SU-DHL-6 (cell line): ENCODE measurements around the gene ATP6V0C.

Experiments
- H2AFZ ChIP-seq: fragments of 200-600 bp; sonication (generic); 2 replicates; pipeline ENCODE4 v1.6.1; 2014; ENCODE audit warnings: low read depth, mild to moderate bottlenecking, moderate library complexity, mixed read lengths, antibody characterized with exemption, low read length; ENCODE audit not compliant: severe bottlenecking
- H3F3A ChIP-seq: fragments of 200-600 bp; shearing (Covaris generic); 2 replicates; pipeline ENCODE4 v1.6.0; 2016; ENCODE audit warnings: antibody characterized with exemption, mild to moderate bottlenecking; ENCODE audit not compliant: insufficient read depth
- H3K27ac ChIP-seq: fragments of 200-600 bp; sonication (generic); 2 replicates; pipeline ENCODE4 v1.5.1; 2016; ENCODE audit warnings: low read depth, mild to moderate bottlenecking, low read length, moderate library complexity, mixed read lengths
- H3K27me3 ChIP-seq: fragments of 200-600 bp; sonication (generic), shearing (Covaris generic); 2 replicates; pipeline ENCODE4 v1.6.0; 2014; ENCODE audit warnings: mild to moderate bottlenecking, low read length
- H3K36me3 ChIP-seq: fragments of 200-600 bp; sonication (generic); 2 replicates; pipeline ENCODE4 v1.6.1; 2014; ENCODE audit warnings: mild to moderate bottlenecking, low read length, mixed read lengths
- H3K4me2 ChIP-seq: fragments of 300-600, 200-600 bp; shearing (Covaris generic), sonication (generic); 2 replicates; pipeline ENCODE4 v1.6.0; 2014; ENCODE audit warnings: low read length, low read depth, mild to moderate bottlenecking; ENCODE audit not compliant: poor library complexity, severe bottlenecking
- H3K4me3 ChIP-seq: fragments of 200-600 bp; sonication (generic); 2 replicates; pipeline ENCODE4 v1.5.1; 2014; ENCODE audit warnings: antibody characterized with exemption, low read length, mild to moderate bottlenecking, mixed read lengths; ENCODE audit not compliant: insufficient read depth, poor library complexity, severe bottlenecking
- H3K79me2 ChIP-seq: fragments of 200-600 bp; sonication (generic); 2 replicates; pipeline ENCODE4 v1.6.1; 2014; ENCODE audit warnings: mild to moderate bottlenecking, low read length, moderate library complexity; ENCODE audit not compliant: insufficient read depth
- H3K9ac ChIP-seq: fragments of 200-600 bp; sonication (generic); 2 replicates; pipeline ENCODE4 v1.7.0; 2014; ENCODE audit warnings: mild to moderate bottlenecking, low read length
- H3K9me2 ChIP-seq: fragments of 200-600 bp; sonication (generic); replicated peaks from 2 replicates; pipeline ENCODE4 v1.6.1; 2014; ENCODE audit warnings: low read length; ENCODE audit not compliant: insufficient read depth
- H3K9me3 ChIP-seq: fragments of 200-600 bp; sonication (generic); 2 replicates; pipeline ENCODE4 v1.6.1; 2014; ENCODE audit warnings: low read length, mixed read lengths; ENCODE audit not compliant: insufficient read depth
- H4K20me1 ChIP-seq: fragments of 200-600 bp; sonication (generic); 2 replicates; pipeline ENCODE4 v1.6.1; 2014; ENCODE audit warnings: low read depth, mild to moderate bottlenecking, antibody characterized with exemption, low read length, moderate library complexity, mixed read lengths
- CTCF ChIP-seq: fragments of 200-600 bp; sonication (generic); IDR thresholded peaks from one replicate; pipeline ENCODE4 v1.5.1; 2017; ENCODE audit warnings: antibody characterized with exemption, mild to moderate bottlenecking, low read length, moderate library complexity; ENCODE audit not compliant: insufficient read depth, poor library complexity, severe bottlenecking
- EZH2phosphoT487 ChIP-seq: fragments of 200-600 bp; sonication (generic), shearing (Covaris generic); conservative IDR thresholded peaks from 2 replicates; pipeline ENCODE4 v1.6.1; 2018; ENCODE audit warnings: mild to moderate bottlenecking, antibody characterized with exemption, low read length, moderate library complexity, mixed read lengths

Gene ATP6V0C

DNA sequence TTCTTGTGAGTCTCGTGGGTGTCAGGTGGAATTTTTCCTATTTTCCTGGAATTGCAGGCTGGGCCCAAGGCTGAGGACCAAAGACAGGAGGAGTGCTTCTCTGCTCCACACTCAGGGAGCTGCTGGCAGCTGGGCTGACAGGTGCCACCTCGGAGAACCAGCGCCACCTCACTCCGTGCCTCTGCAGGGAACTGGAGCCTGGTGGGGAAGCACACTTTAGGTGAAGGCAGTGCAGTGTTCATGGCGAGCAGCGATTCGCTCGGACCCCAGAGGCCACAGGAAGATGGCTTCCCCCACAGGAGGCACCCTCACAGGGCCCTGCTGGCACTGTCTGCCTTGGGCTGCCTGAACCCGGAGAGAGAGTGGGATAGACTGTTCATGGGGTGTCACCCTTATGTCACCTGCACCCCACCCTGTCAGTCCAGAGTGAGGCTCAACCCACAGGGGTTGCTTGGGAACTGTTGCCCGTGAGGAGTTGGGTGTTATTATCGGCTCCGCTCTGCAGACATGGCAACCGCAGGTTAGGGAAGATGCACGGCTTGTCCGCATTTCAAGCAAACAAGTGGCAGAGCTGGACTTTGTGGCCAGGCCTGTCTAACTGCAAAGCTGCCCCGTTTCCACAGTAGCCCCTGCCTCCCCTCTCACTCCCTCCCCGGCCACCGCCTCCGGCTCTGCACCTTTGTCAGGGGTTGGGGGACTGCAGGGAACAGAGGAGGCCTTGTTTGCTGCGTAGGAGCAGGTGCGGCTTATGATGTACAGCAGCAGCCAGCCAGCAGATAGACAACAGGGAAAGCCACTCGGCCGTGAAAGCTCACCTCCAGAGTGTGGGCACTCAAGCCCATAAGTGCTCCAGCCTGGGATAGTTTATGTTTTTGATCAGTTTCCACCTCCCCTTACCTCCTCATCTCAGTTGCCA, 23.3 kb upstream of the ATP6V0C start:
- TF ChIP-seq EZH2phosphoT487 (no peak), CTCF (no peak)
- H3K9me2 ChIP-seq = no peaks in the 10 kb centered on the region
- H3K9ac ChIP-seq = no peak overlapping the region
- no peaks in the 10 kb centered on the region for H4K20me1 ChIP-seq
- H2AFZ ChIP-seq = no peak overlapping the region
- H3K27ac ChIP-seq = no peak overlapping the region
- no peaks in the 10 kb centered on the region; the same call in 1 of the 2 replicates for H3K79me2 ChIP-seq
- H3K9me3 ChIP-seq = no peaks in the 10 kb centered on the region
- H3F3A ChIP-seq = no peaks in the 10 kb centered on the region
- no peaks in the 10 kb centered on the region for H3K27me3 ChIP-seq
- no peak overlapping the region for H3K4me3 ChIP-seq
- H3K36me3 ChIP-seq = no peaks in the 10 kb centered on the region
- no peak overlapping the region for H3K4me2 ChIP-seq

- Histone ChIP-seq H3K27me3 (no peaks in the 10 kb centered on the region), H2AFZ (no peak overlapping the region), H3K27ac (no peak overlapping the region), H3K4me3 (no peak overlapping the region), H3K79me2 (no peaks in the 10 kb centered on the region; the same call in 1 of the 2 replicates), H3K9ac (no peak overlapping the region), H3K9me3 (no peaks in the 10 kb centered on the region), H3K4me2 (no peak overlapping the region), H3K36me3 (no peaks in the 10 kb centered on the region), H4K20me1 (no peaks in the 10 kb centered on the region), H3F3A (no peaks in the 10 kb centered on the region), H3K9me2 (no peaks in the 10 kb centered on the region)
- no peak for TF ChIP-seq CTCF
- TF ChIP-seq EZH2phosphoT487 = no peak
These were observed 21.5 kb upstream of the ATP6V0C start for GRCh38 chr16:2492292-2492691.

- TF ChIP-seq EZH2phosphoT487 (no peak), CTCF (no peak)
- no peaks in the 10 kb centered on the region for H3F3A ChIP-seq
- H2AFZ ChIP-seq = no peak overlapping the region
- H3K27me3 ChIP-seq = no peaks in the 10 kb centered on the region
- H3K27ac ChIP-seq = no peak overlapping the region
- H3K4me2 ChIP-seq = no peak overlapping the region
- no peaks in the 10 kb centered on the region for H3K36me3 ChIP-seq
- H3K9ac ChIP-seq = no peak overlapping the region
- H3K79me2 ChIP-seq = no peaks in the 10 kb centered on the region; the same call in 1 of the 2 replicates
- no peaks in the 10 kb centered on the region for H3K9me3 ChIP-seq
- H4K20me1 ChIP-seq = no peaks in the 10 kb centered on the region
- H3K4me3 ChIP-seq = no peak overlapping the region
- no peaks in the 10 kb centered on the region for H3K9me2 ChIP-seq
These were observed 20.1 kb upstream of the ATP6V0C start for GRCh38 chr16:2493605-2494004.
